Erythroblast (primary cell): ENCODE data around the gene GAN.

Source experiments
- GATA1 ChIP-seq: IDR thresholded peaks from 2 replicates; pipeline ENCODE4 v1.6.1; 2011; ENCODE audit warnings: low read depth, mild to moderate bottlenecking, control low read depth, low read length, moderate library complexity
- POLR2A ChIP-seq: IDR thresholded peaks from 2 replicates; pipeline ENCODE4 v1.6.1; 2011; ENCODE audit warnings: mild to moderate bottlenecking, low read length

DNA sequence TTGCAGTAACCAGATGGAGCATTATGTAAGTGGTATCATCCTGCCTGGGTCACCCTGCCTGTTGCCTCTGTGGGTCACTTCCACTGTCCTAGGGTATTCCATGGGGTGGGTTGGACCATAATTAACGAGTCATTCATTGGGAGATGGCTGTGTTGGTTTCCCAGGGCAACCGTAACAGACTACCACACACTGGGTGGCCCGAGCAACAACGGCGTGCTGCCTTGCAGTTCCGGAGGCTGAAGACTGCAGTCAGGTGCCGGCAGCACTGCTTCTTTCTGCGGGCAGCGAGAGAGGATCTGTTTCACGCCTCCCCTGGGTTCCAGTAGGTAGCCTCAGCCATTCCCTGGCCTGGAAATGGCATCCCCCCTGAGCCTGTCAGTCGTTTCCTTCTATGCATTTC is 101.0 kb downstream of the GAN start:
- no peak for TF ChIP-seq POLR2A
- no peak for TF ChIP-seq GATA1
